Esophagus muscularis mucosa (tissue), 4 donors: Measurements from ENCODE around the gene OR2T4. TPM values are rescaled to one million over a fixed set of nuclear protein-coding genes. Genes with fewer than 3 reads are reported as not detected.

ENCODE experiments used
- DNase-seq: peaks from one replicate; pipeline ENCODE4 v3.0.0-alpha.2; 2017; ENCODE audit errors: extremely low spot score
- H3K27ac ChIP-seq, 4 donors: fragments of 200-600 bp; sonication (generic); replicated peaks in 1 of 4; 1 replicate in 3 of 4; 2 replicates in 1 of 4; pipeline ENCODE4 v1.5.1; 2016 to 2019; ENCODE audit warnings: mild to moderate bottlenecking in 1 of 4
- H3K27me3 ChIP-seq, 4 donors: fragments of 200-600 bp; sonication (generic); one replicate each; pipeline versions ENCODE4 v1.5.1 to v1.6.0; 2016 to 2019
- H3K36me3 ChIP-seq, 4 donors: fragments of 200-600 bp; sonication (generic); one replicate each; pipeline ENCODE4 v1.5.1; 2016 to 2019
- H3K4me1 ChIP-seq, 4 donors: fragments of 200-600 bp; sonication (generic); one replicate each; pipeline ENCODE4 v1.5.1; 2016 to 2019
- H3K4me3 ChIP-seq, 4 donors: fragments of 200-600 bp; sonication (generic); 1 replicate in 2 of 4; 2 replicates in 2 of 4; pipeline ENCODE4 v1.5.1; 2016 to 2019; ENCODE audit warnings: mild to moderate bottlenecking in 4 of 4, moderate library complexity in 1 of 4
- H3K9me3 ChIP-seq, 4 donors: fragments of 200-600 bp; sonication (generic); 1 replicate in 3 of 4; 2 replicates in 1 of 4; pipeline ENCODE4 v1.5.1; 2016 to 2019
- CTCF ChIP-seq, 3 experiments: fragments of 200-600 bp in 2 of 3; fragments of 450-650 bp in 1 of 3; sonication (generic) in 2 of 3; IDR thresholded peaks; one replicate each; pipeline ENCODE4 v1.5.1; 2017 to 2019; ENCODE audit warnings: antibody characterized with exemption in 3 of 3, mild to moderate bottlenecking in 2 of 3, moderate library complexity in 1 of 3
- EP300 ChIP-seq: sonication (generic); formaldehyde crosslinking; IDR thresholded peaks from one replicate; pipeline ENCODE4 v1.6.1; 2017; ENCODE audit warnings: antibody characterized with exemption
- POLR2A ChIP-seq: fragments of 450-650 bp; IDR thresholded peaks from one replicate; pipeline ENCODE4 v1.6.1; 2017; ENCODE audit warnings: antibody characterized with exemption, moderate library complexity, mild to moderate bottlenecking, low read depth
- POLR2AphosphoS5 ChIP-seq, 2 donors: sonication (generic); formaldehyde crosslinking; IDR thresholded peaks; one replicate each; pipeline ENCODE4 v1.6.1; 2017; ENCODE audit warnings: antibody characterized with exemption in 2 of 2
- WGBS: methylation state at CpG from one replicate; pipeline ENCODE4 v1.1.5; 2018; 5-methylcytosine and 5-hydroxymethylcytosine counted together
- intact Hi-C: fragments of 100-400 bp; cut with DNase I; formaldehyde crosslinking; loops from one replicate; pipeline ENCODE4 v1.15.1; 2023
- total RNA-seq, 4 donors: library from RNA; depleted of rRNA; stranded (reverse); fragments of >200 nt; gene quantifications; one replicate each; pipeline versions ENCODE4 v1.1.0 to v1.2.1, GENCODE V29; 2016

OR2T4 gene
- total RNA-seq, 4 donors from 2014 or later = not detected

DNA sequence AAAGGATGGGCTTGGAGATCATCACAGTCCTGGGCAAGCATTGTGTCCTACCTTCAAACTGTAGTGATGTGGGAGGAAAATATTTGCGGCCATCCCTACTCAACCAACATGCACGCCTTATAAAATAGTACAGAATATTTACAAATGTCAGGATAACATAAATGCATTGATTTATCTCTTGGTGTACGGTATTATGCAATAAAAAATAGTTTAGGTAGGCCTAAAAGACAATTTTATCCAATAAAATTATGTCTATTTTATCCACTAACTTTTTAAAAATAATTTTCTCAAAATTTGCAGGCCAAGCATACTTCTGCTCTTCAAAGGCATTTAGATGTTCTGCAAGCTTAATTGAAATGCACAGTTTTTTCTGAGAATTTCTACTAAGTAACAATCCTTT is 41.3 kb downstream of the OR2T4 start, which contains the start of gene OR2T1:
OR2T1 (plus strand) TSS at position 301 of the 400 bp plus-strand sequence. CDS start 3,100 bp downstream, outside the sequence.
- Histone ChIP-seq H3K4me1 (no peaks in the 10 kb centered on the region), H3K27me3 (no peaks in the 10 kb centered on the region), H3K4me3 (no peak within 1 kb of the TSS), H3K9me3 (no peaks in the 10 kb centered on the region), H3K27ac (no peak within 1 kb of the TSS), H3K36me3 (no peaks in the 10 kb centered on the region)
- DNase-seq = no peak
- TF ChIP-seq CTCF (IDR thresholded peaks at IDR 0.05) (no peak), EP300 (no peak)
- intact Hi-C loops = no loop called here
- 69% methylated on average over 3 of the region's 3 CpGs for WGBS

DNA sequence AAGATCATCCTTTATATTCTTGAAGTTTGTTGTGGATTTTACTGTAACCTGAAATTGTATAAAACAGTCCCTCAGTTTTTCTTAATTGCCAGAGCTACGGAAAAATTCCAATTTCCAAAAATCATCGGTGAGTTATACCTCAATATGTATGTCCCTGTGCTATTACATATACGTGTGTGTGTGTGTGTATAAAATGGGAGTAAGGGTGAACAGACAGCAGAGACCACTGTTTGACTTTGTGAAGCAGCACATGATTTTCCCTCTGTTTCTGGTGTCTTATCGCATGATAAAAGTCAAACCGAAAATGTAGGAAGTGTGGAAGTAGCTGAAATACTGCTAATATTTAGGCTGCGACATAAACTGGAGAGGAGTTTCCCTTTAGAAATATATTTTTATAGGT is 42.6 kb downstream of the OR2T4 start:
- no peak for DNase-seq
- Histone ChIP-seq H3K4me1 (no peaks in the 10 kb centered on the region), H3K27ac (no peak overlapping the region), H3K4me3 (no peak overlapping the region), H3K27me3 (no peaks in the 10 kb centered on the region), H3K36me3 (no peaks in the 10 kb centered on the region), H3K9me3 (no peaks in the 10 kb centered on the region)
- TF ChIP-seq CTCF (IDR thresholded peaks at IDR 0.05) (no peak), POLR2A (no peak), POLR2AphosphoS5 (IDR thresholded peaks at IDR 0.05) (no peak), EP300 (no peak)
- intact Hi-C loops = no loop called here
- 85% methylated on average over 6 of the region's 6 CpGs for WGBS

- Histone ChIP-seq H3K4me1 (no peaks in the 10 kb centered on the region), H3K9me3 (peaks cover 0 to 4% (median 0%) of the 10 kb centered on the region in 4 donors), H3K4me3 (no peak overlapping the region), H3K27me3 (no peaks in the 10 kb centered on the region), H3K36me3 (no peaks in the 10 kb centered on the region), H3K27ac (no peak overlapping the region)
- TF ChIP-seq CTCF (IDR thresholded peaks at IDR 0.05) (no peak), POLR2A (no peak), EP300 (no peak), POLR2AphosphoS5 (IDR thresholded peaks at IDR 0.05) (no peak)
- intact Hi-C loops = no loop called here
- 64% methylated on average over 8 of the region's 8 CpGs for WGBS
- DNase-seq = no peak
Observed at GRCh38 chr1:248406721-248407692, 45.5 kb downstream of the OR2T4 start.

Other genes with a start within 250 kb of the OR2T4 start
- gene OR2M5, start 216.5 kb upstream of the OR2T4 start, total RNA-seq = not detected
- not detected for gene OR2M2, start 186.8 kb upstream of the OR2T4 start, total RNA-seq
- gene OR2M3, start 164.4 kb upstream of the OR2T4 start, total RNA-seq = not detected
- gene OR2M4, start 130.2 kb upstream of the OR2T4 start, total RNA-seq = not detected
- gene OR2T33, start 83.7 kb upstream of the OR2T4 start, total RNA-seq = not detected
- gene OR2T12, start 58.2 kb upstream of the OR2T4 start, total RNA-seq = not detected
- not detected for gene OR2M7, start 37.1 kb upstream of the OR2T4 start, total RNA-seq
- gene OR14C36, start 12.9 kb upstream of the OR2T4 start, total RNA-seq = not detected
- not detected for gene OR2T6, start 14.1 kb downstream of the OR2T4 start, total RNA-seq
- not detected for gene OR2T1, start 41.4 kb downstream of the OR2T4 start, total RNA-seq
- gene OR2T2, start 84.0 kb downstream of the OR2T4 start, total RNA-seq = not detected
- not detected for gene OR2T3, start 111.7 kb downstream of the OR2T4 start, total RNA-seq
- not detected for gene OR2T5, start 126.9 kb downstream of the OR2T4 start, total RNA-seq
- gene OR2G6, start 146.4 kb downstream of the OR2T4 start, total RNA-seq = not detected
- gene OR2T29, start 201.1 kb downstream of the OR2T4 start, total RNA-seq = not detected
- gene OR2T34, start 213.1 kb downstream of the OR2T4 start, total RNA-seq = not detected
- gene OR2T10, start 236.0 kb downstream of the OR2T4 start, total RNA-seq = not detected